IMR-90 (cell line): Measurements from ENCODE around the gene TCF4. TPM values are rescaled to one million over a fixed set of nuclear protein-coding genes. Genes with fewer than 3 reads are reported as not detected.

ENCODE experiments used
- ATAC-seq: fragments of 200-7000 bp; cut with Tn5 transposase; 2 replicates; pipeline ENCODE4 v1.9.1; 2020; ENCODE audit warnings: low read depth, mild to moderate bottlenecking, moderate library complexity
- BruUV-seq: library from RNA; stranded (reverse); fragments of 400-500 nt; replicated peaks from 2 replicates; lab custom pipeline; 2021; lab: Mats Ljungman, UMichigan
- CTCF ChIA-PET: fragments of 300-600 bp; formaldehyde crosslinking; extraction: SDS; loops from one replicate; lab custom pipeline; 2021; ENCODE audit warnings: antibody characterized with exemption; lab: Yijun Ruan, JAX
- POLR2A ChIA-PET: fragments of 300-600 bp; sonication (Branson Sonifier 250); formaldehyde crosslinking; loops from one replicate; lab custom pipeline; 2022; ENCODE audit warnings: antibody characterized with exemption; ENCODE audit not compliant: unreplicated experiment; lab: Charles Lee
- DNase-seq: peaks from one replicate; pipeline ENCODE4 v3.0.0; 2013
- H2AFZ ChIP-seq: replicated peaks from 2 replicates; pipeline ENCODE3; 2013; ENCODE audit warnings: low read length, mild to moderate bottlenecking; ENCODE audit not compliant: poor library complexity
- H2AK5ac ChIP-seq: 2 replicates; pipeline ENCODE4 v1.6.1; 2013; ENCODE audit warnings: low read depth, low read length, inconsistent platforms
- H2AK9ac ChIP-seq: replicated peaks from 2 replicates; pipeline ENCODE3; 2013; ENCODE audit warnings: mild to moderate bottlenecking, low read depth, low read length, moderate library complexity; ENCODE audit not compliant: poor library complexity
- H2BK120ac ChIP-seq: 2 replicates; pipeline ENCODE4 v1.6.1; 2013; ENCODE audit warnings: low read depth, low read length, inconsistent platforms
- H2BK15ac ChIP-seq: 3 replicates; pipeline ENCODE4 v1.6.1; 2013; ENCODE audit warnings: low read depth, low read length, inconsistent platforms
- H2BK20ac ChIP-seq: 2 replicates; pipeline ENCODE4 v1.6.1; 2013; ENCODE audit warnings: low read depth, mild to moderate bottlenecking, inconsistent platforms, low read length, moderate library complexity
- H2BK5ac ChIP-seq: 2 replicates; pipeline ENCODE4 v1.6.1; 2013; ENCODE audit warnings: mild to moderate bottlenecking, low read depth, low read length, inconsistent platforms; ENCODE audit not compliant: poor library complexity, severe bottlenecking
- H3K14ac ChIP-seq: replicated peaks from 2 replicates; pipeline ENCODE4 v1.6.1; 2013; ENCODE audit warnings: low read depth, low read length, inconsistent platforms
- H3K18ac ChIP-seq: 2 replicates; pipeline ENCODE4 v1.6.1; 2013; ENCODE audit warnings: low read depth, low read length, control low read depth
- H3K23ac ChIP-seq: 2 replicates; pipeline ENCODE4 v1.6.1; 2013; ENCODE audit warnings: low read depth, low read length, inconsistent platforms
- H3K27ac ChIP-seq: 2 replicates; pipeline ENCODE4 v1.5.1; 2013; ENCODE audit warnings: mild to moderate bottlenecking, control low read depth, low read length; ENCODE audit not compliant: insufficient read depth
- H3K27me3 ChIP-seq: 2 replicates; pipeline ENCODE4 v1.6.1; 2013; ENCODE audit warnings: low read length; ENCODE audit not compliant: control insufficient read depth, insufficient read depth
- H3K36me3 ChIP-seq: 2 replicates; pipeline ENCODE4 v1.6.1; 2013; ENCODE audit warnings: low read length, mixed read lengths; ENCODE audit not compliant: control insufficient read depth, insufficient read depth
- H3K4ac ChIP-seq: 2 replicates; pipeline ENCODE4 v1.6.1; 2013; ENCODE audit warnings: low read depth, low read length, inconsistent platforms
- H3K4me1 ChIP-seq: 2 replicates; pipeline ENCODE4 v1.6.1; 2013; ENCODE audit warnings: low read length, mixed read lengths; ENCODE audit not compliant: control insufficient read depth, insufficient read depth
- H3K4me2 ChIP-seq: 2 replicates; pipeline ENCODE4 v1.6.1; 2013; ENCODE audit warnings: low read depth, mild to moderate bottlenecking, control low read depth, low read length, moderate library complexity
- H3K4me3 ChIP-seq: 2 replicates; pipeline ENCODE4 v1.5.1; 2013; ENCODE audit warnings: low read depth, mild to moderate bottlenecking, control low read depth, low read length, moderate library complexity; ENCODE audit not compliant: insufficient read depth
- H3K56ac ChIP-seq: 2 replicates; pipeline ENCODE4 v1.6.1; 2013; ENCODE audit warnings: low read length, inconsistent platforms; ENCODE audit not compliant: insufficient read depth; ENCODE audit errors: extremely low read depth
- H3K79me1 ChIP-seq, 2 experiments: 2 replicates each; pipeline ENCODE4 v1.6.1; 2013; ENCODE audit warnings: low read length in 2 of 2, inconsistent platforms in 1 of 2, low read depth in 1 of 2
- H3K9ac ChIP-seq: 2 replicates; pipeline ENCODE4 v1.6.1; 2013; ENCODE audit warnings: low read depth, low read length, control low read depth
- H3K9me1 ChIP-seq: 2 replicates; pipeline ENCODE4 v1.6.1; 2013; ENCODE audit warnings: low read length, inconsistent platforms; ENCODE audit not compliant: insufficient read depth
- H3K9me3 ChIP-seq: 2 replicates; pipeline ENCODE4 v1.6.1; 2013; ENCODE audit warnings: low read length; ENCODE audit not compliant: control insufficient read depth, insufficient read depth
- H4K20me1 ChIP-seq: 2 replicates; pipeline ENCODE4 v1.6.1; 2013; ENCODE audit warnings: low read length, inconsistent platforms; ENCODE audit not compliant: insufficient read depth
- H4K5ac ChIP-seq: 2 replicates; pipeline ENCODE4 v1.6.1; 2013; ENCODE audit warnings: mild to moderate bottlenecking, low read depth, low read length, control low read depth
- H4K8ac ChIP-seq, 2 experiments: 2 replicates each; pipeline ENCODE4 v1.6.1; 2013; ENCODE audit warnings: low read depth in 2 of 2, low read length in 2 of 2, control low read depth in 1 of 2, inconsistent platforms in 1 of 2
- H4K91ac ChIP-seq: 2 replicates; pipeline ENCODE4 v1.6.1; 2013; ENCODE audit warnings: low read depth, low read length, inconsistent platforms; ENCODE audit not compliant: insufficient read depth
- CEBPB ChIP-seq: IDR thresholded peaks from 2 replicates; pipeline ENCODE4 v1.6.1; 2012; ENCODE audit warnings: low read depth, low read length, improper control_type of control experiment
- FOS ChIP-seq: fragments of 150-350 bp; IDR thresholded peaks from 2 replicates; pipeline ENCODE4 v1.6.1; 2016; ENCODE audit warnings: low read depth, low read length
- RCOR1 ChIP-seq: IDR thresholded peaks from 2 replicates; pipeline ENCODE4 v1.6.1; 2012; ENCODE audit warnings: mild to moderate bottlenecking, low read length, improper control_type of control experiment; ENCODE audit not compliant: insufficient replicate concordance
- WGBS, 2 experiments: methylation state at CpG; one replicate each; pipeline versions ENCODE4 v1.1.5 to v1.1.7; 2013; ENCODE audit warnings: missing lambda C conversion rate in 2 of 2; ENCODE audit not compliant: insufficient read length in 1 of 2; ENCODE audit errors: extremely low coverage in 2 of 2; 5-methylcytosine and 5-hydroxymethylcytosine counted together
- dilution Hi-C: fragments of 300-500 bp; cut with HindIII; formaldehyde crosslinking; loops from one replicate; pipeline ENCODE4 v1.14.3; 2018; ENCODE audit warnings: low sequenced_read_pairs; ENCODE audit not compliant: unreplicated experiment
- in situ Hi-C: fragments of 300-500 bp; cut with MboI; formaldehyde crosslinking; loops from 3 replicates; pipeline ENCODE4 v1.14.3; 2019; ENCODE audit warnings: low sequenced_read_pairs, inconsistent platforms, mixed read lengths
- intact Hi-C: fragments of 100-400 bp; cut with micrococcal nuclease; formaldehyde crosslinking; loops from 2 replicates; pipeline ENCODE4 v1.10.0; 2022
- polyA plus RNA-seq, 3 experiments: library from polyadenylated mRNA; depleted of rRNA; stranded (reverse); fragments of >200 nt; gene quantifications; 2 replicates each; pipeline ENCODE4 v1.2.3, GENCODE V29; 2012; ENCODE audit warnings: low replicate concordance in 1 of 3
- total RNA-seq: library from RNA; depleted of rRNA; stranded (reverse); fragments of >200 nt; gene quantifications from 2 replicates; pipeline ENCODE4 v1.2.3, GENCODE V29; 2012

Gene TCF4
- total and polyA plus RNA-seq, 2 of the 4 experiments (the other 2 are of a cell fraction): 30.0 to 87.1 TPM

- WGBS, 2 experiments: no CpG with 5 or more reads among the region's 5 CpGs
- H3K27me3 ChIP-seq: no peaks in the 10 kb centered on the region
- CTCF ChIA-PET: interaction anchor here (1.0 kb wide), 1 partner anchor 9 kb away, joined by 3 read pairs; no protein-coding TSS in a partner anchor
These were observed 140.9 kb downstream of the TCF4 start for GRCh38 chr18:55446996-55447671.

More at GRCh38 chr18:55446996-55447671, 140.9 kb downstream of the TCF4 start:
- in situ Hi-C loops (no loop called here), dilution Hi-C loops (no loop called here), intact Hi-C loops (no loop called here)
- Histone ChIP-seq H2AK5ac (no peak overlapping the region), H3K27ac (no peak overlapping the region), H3K9ac (no peak overlapping the region), H3K9me1 (peaks cover 6% of the 10 kb centered on the region; the same call in 1 of the 2 replicates), H4K8ac (no peak overlapping the region), H4K91ac (no peak overlapping the region), H3K4ac (no peak overlapping the region), H2BK120ac (no peak overlapping the region), H3K23ac (no peak overlapping the region), H3K4me1 (no peaks in the 10 kb centered on the region), H2BK15ac (no peak overlapping the region), H3K4me3 (no peak overlapping the region), H4K5ac (no peak overlapping the region), H2AK9ac (no peak overlapping the region), H3K56ac (no peak overlapping the region), H3K36me3 (no peaks in the 10 kb centered on the region; the same call in 1 of the 2 replicates), H3K14ac (no peak overlapping the region), H3K4me2 (no peak overlapping the region), H2BK5ac (no peak overlapping the region), H3K9me3 (peaks cover 3% of the 10 kb centered on the region; the same call in 1 of the 2 replicates), H2BK20ac (no peak overlapping the region), H4K20me1 (peaks cover 15% of the 10 kb centered on the region; the same call in 1 of the 2 replicates), H3K79me1 (peaks cover 51 to 91% of the 10 kb centered on the region in 2 experiments), H3K18ac (no peak overlapping the region), H2AFZ (no peak overlapping the region)
- no TSS peak for BruUV-seq
- ATAC-seq (no peak), DNase-seq (no peak)
- POLR2A ChIA-PET: no interaction called here
- no peak for TF ChIP-seq FOS
- TF ChIP-seq CEBPB: no peak
- TF ChIP-seq RCOR1: no peak
